NCI-H774 (cell line): Measurements from ENCODE around the gene SLC19A3.
"Not testable (repeated sequence)": the region's sequence is repeated elsewhere in the genome, so short reads cannot be mapped to it uniquely, and the experiment has no call there.

Experiments
- DNase-seq: peaks from one replicate; lab custom pipeline; 2025; lab: John Stamatoyannopoulos, UW

SLC19A3 gene

DNA sequence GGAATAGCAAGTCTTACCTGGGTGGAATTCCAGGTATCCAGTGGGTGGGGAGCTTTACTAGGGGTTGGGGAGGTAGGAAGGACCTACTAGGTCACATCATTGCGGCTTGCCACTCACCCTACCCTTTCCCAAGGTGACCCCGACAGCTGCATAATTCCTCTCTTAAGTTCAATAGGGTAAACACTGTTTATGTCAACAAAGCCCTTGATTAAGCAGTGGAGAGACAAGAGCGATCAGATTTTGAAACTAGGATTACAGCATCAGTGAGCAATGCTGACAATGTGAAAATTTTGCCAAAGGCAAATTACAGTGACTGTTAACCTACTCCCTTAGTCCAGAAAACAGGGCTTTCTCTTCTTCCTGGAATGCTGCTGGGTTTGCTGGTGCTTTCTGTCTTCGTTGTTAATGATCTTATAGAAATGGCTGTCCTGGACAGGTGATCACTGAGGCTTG, 14.5 kb downstream of the SLC19A3 start:
- DNase-seq: peak; percentile 13

DNA sequence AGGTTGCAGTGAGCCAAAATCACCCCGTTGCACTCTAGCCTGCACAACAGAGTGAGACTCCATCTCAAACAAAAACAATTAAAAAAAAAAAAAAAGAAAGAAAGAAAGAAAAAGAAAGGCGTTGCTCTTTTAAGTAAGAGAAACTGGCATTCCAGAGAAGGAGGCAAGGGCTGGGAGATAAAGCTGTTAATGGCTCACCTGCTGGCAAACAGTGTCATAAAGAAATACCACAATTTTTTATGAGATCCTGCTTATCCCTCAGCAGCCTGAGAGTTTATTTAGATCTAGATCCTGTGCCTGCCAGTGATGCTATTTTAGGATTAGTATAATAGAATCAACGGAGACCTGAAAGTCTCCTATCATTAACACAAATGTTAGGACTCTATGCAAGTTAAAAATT, 16.3 kb downstream of the SLC19A3 start:
- no peak for DNase-seq

DNA sequence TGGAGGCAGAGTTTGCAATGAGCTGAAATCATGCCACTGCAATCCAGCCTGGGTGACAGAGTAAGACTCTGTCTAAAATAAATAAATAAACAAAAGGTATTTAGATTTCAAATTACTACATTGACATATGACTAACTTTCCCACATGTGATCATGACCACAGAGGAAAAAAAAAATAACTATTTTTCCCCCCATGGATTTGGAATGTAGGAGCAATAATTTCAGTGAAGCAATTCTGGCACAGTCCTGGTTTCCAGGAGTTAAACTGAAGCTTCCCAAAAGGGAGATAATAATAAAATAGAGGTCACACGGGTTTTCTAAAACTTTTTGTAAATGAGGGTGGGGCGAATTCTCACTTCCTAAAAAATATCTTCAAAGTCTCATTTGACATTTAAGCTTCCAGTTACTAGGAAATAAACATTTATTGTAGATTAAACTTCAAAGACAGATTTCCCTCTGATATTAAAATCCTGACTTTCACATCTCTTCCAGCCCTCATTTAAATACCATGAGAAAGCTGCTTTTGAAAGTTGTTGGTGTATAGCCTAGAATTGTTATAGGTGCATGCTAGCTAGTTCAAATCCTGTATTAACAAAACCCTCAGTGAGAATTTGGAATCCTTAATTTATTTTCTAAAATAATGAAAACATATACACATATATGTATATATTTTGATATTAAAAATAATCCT, 20.7 kb downstream of the SLC19A3 start:
- DNase-seq: no peak

DNA sequence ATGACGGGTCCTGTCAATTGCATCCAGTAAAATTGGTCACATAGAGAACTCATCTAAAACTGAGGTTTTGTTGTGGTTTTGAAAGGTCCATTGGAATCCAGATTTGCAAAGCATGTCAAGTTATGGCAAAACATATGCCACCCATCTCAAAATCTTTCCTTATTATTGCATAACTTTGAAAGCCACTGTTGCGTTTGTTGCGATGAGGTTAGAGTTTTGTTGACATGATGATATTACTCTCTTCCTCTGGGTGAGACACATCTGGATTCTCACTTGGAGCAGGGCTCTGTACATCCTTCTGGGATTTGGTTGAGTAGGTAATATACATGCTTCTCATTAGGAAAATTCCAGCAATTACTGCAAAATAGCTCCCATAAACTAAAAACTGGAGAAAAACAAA, 30.6 kb downstream of the SLC19A3 start:
- no peak for DNase-seq

DNA sequence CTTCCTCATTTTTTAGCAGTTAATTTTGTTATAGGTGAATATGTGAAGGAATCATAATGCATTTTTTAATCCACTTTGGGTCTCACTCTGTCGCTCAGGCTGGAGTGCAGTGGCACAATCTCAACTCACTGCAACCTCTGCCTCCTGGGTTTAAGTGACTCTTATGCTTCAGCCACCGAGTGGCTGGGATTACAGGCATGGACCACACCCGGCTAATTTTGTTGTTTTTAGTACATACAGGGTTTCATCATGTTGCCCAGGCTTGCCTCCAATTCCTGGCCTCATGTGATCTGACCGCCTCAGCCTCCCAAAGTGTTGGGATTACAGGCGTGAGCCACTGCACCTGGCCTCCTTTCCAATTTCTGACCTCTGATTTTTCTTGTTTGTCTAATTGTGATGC, 33.6 kb downstream of the SLC19A3 start:
- DNase-seq: no peak

DNA sequence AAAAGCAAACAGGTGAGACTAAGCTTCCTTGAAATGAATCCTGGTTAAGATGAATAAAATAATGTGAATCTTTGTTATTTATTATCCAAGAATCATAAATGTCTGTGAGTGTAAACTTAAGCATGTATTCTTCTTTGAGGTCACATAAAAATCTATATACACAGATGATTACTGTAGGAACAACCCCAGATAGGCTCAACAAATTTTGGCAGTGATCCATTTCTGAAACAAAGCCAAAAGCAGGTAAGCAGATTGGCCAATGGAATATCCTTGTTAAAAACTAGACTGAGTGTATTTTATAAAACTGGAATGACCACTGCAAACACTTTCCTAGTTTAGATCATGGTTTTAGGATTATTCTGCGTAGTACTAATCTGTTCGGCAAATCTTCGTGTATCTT, 39.9 kb downstream of the SLC19A3 start:
- no peak for DNase-seq

GRCh38 chr2:227674485-227674884, 43.3 kb downstream of the SLC19A3 start:
- no peak for DNase-seq

DNA sequence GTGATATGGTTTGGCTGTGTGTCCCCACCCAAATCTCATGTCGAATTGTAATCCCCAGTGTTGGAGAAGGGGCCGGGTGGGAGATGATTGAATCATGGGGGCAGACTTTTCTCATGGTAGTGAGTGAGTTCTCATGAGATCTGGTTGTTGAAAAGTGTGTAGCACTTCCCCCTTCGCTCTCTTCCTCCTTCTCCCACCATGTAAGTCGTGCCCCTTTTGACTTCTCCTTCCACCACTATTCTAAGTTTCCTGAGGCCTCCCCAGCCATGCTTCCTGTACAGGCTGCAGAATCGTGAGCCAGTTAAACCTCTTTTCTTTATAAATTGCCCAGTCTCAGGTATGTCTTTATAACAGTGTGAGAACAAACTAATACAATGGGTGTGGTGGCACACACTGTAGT, 44.2 kb downstream of the SLC19A3 start:
- DNase-seq: not testable (repeated sequence)

GRCh38 chr2:227671170-227671905, 46.5 kb downstream of the SLC19A3 start:
- DNase-seq: no peak

DNA sequence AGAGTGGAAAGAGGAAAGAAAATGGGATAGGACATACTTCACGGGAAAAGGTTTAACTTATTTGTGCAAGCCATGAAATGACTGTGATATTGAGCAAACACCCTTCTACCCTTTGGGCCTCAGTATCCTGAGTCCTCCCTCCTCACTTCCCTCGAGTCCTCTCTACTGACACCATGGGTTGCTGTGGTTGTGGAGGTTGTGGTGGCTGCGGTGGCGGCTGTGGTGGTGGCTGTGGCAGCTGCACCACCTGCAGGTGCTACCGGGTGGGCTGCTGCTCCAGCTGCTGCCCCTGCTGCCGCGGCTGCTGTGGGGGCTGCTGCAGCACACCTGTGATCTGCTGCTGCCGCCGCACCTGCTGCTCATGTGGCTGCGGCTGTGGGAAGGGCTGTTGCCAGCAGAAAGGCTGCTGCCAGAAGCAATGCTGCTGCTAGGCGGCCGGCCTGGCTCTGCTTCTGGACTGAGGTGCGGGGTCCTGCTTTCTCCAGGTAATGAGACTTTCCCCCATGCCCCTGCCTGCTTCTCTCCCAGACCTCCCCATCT, 51.1 kb downstream of the SLC19A3 start, which contains the start of gene SCYGR5:
TSS of gene SCYGR5 (plus strand) at position 174 of the 540 bp plus-strand sequence. CDS start at position 174, 0 bp downstream.
- DNase-seq: not testable (repeated sequence)

- no peak for DNase-seq
These were observed 52.5 kb downstream of the SLC19A3 start for GRCh38 chr2:227665189-227665940.

- DNase-seq: no peak
These were observed 56.0 kb downstream of the SLC19A3 start for GRCh38 chr2:227661827-227662226.

GRCh38 chr2:227661025-227661649, 56.7 kb downstream of the SLC19A3 start:
- no peak for DNase-seq

DNA sequence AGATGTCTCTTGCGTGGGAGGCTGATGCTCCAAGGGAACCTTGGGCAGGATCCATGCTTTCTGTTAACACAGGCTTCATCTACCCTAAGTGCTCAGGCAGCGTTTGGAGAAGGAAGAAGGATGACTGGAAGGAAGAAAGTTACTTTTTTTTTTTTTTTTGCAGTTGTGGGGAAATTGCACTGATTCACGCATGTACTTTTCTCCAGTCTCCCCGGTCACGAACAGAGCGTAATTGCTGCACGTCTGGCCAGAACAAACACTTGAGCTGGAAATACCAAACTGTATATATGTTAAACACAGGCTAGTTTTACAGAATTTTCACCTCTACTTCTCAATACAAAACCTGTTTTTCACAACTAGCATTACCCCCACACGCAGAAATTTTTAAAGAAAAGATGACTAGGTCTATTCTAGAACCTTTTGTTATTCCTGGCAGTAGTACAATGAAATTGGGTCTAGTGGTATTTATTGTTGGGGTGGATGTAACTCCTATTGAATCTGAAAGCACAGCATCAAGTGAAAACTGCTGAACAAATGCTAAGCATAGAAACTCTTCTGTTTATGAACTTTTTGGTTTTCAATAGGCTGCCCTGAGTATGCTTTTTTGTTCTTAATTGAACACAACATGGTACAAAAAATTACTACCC, 60.5 kb downstream of the SLC19A3 start:
- DNase-seq: no peak

- DNase-seq: no peak
These were observed 62.4 kb downstream of the SLC19A3 start for GRCh38 chr2:227655454-227655853.

GRCh38 chr2:227654426-227654825, 63.4 kb downstream of the SLC19A3 start:
- no peak for DNase-seq

GRCh38 chr2:227653419-227653818, 64.4 kb downstream of the SLC19A3 start:
- DNase-seq: no peak

DNA sequence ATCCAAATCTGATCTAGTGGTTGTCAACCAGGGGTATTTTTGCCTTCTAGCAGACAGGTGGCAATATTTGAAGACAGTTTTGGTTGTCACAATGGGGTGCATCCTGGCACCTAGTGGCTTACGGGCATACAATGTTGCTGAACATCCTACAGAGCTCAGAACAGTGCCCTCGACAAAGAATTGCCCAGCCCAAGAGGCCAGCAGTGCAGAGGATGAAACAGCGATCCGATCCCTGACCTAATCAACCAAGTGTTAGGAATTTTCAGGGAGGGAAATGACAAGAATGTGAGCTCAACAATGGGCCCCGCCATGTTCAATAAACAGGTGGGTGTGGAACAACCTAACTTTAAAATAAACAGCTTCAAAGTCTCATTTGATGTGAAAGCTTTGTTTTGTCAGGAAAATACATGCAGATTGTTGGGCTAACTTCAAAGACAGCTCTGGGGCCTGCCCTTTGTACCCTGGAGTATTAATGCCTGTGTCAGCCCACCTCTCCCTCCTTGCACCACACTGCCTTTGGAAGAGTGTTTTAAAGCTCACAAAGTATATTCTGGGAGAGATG, 73.8 kb downstream of the SLC19A3 start:
- no peak for DNase-seq

DNA sequence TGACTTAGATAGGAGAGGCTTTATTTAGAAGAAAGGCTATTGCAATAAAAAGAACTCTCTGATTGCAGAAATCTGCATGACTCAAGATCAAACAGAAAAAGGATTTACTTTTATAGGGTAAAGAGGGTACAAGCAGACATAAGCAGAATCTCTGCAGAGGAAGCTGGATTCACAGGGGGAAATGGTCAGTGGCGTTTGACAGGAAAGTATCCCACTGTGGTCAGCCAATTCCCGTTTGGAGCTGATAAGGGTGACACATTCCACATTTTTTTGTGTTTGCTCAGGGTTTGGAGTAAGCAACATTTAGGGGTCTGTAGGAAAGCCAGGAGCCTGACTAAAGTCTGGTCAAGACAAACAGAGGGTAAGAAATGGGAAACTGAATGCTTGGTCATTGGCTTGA, 75.2 kb downstream of the SLC19A3 start:
- DNase-seq: no peak

GRCh38 chr2:227634201-227634600, 83.6 kb downstream of the SLC19A3 start:
- DNase-seq: no peak
